ENCODE results near the gene DPP8.

GRCh38 chr15:65434201-65434600 is 83.3 kb downstream of the DPP8 start:
- TF ChIP-seq CTCF (conservative IDR thresholded peaks at IDR 0.05) (no peak), EZH2 (IDR thresholded peaks at IDR 0.05; ENCODE audit: low read depth) (no peak)

Data from PC-9 (cell line).